Activated naive CD4-positive, alpha-beta T cell treated with anti-CD3 and anti-CD28 coated beads, Interleukin-2, amount 50 U/mL, for 72 hours (primary cell): ENCODE measurements around the gene SGSM2. TPM values are rescaled to one million over a fixed set of nuclear protein-coding genes. Genes with fewer than 3 reads are reported as not detected.
"Not testable (repeated sequence)": the region's sequence is repeated elsewhere in the genome, so short reads cannot be mapped to it uniquely, and the experiment has no call there.

Source experiments
- ATAC-seq, 2 donors: fragments of 150-1000 bp; cut with Tn5 transposase; 2 replicates each; pipeline ENCODE4 v1.10.0; 2021; ENCODE audit warnings: mild to moderate bottlenecking in 2 of 2, moderate library complexity in 2 of 2
- DNase-seq, 2 donors: peaks; one replicate each; pipeline ENCODE4 v3.0.0; 2021 to 2022; ENCODE audit warnings: low spot score in 2 of 2
- H3K27ac Mint-ChIP-seq, 2 donors: one replicate each; pipeline ENCODE4 v1.8.0; 2022; ENCODE audit warnings: mild to moderate bottlenecking in 2 of 2, mixed read lengths in 2 of 2
- H3K36me3 Mint-ChIP-seq, 2 donors: one replicate each; pipeline ENCODE4 v1.8.0; 2022; ENCODE audit warnings: mixed read lengths in 2 of 2
- H3K9me3 Mint-ChIP-seq, 2 donors: one replicate each; pipeline ENCODE4 v1.8.0; 2022; ENCODE audit warnings: mixed read lengths in 2 of 2
- total RNA-seq, 2 donors: library from RNA; stranded (reverse); gene quantifications; one replicate each; pipeline ENCODE4 v1.2.3, GENCODE V29; 2022

SGSM2 gene, protein sequence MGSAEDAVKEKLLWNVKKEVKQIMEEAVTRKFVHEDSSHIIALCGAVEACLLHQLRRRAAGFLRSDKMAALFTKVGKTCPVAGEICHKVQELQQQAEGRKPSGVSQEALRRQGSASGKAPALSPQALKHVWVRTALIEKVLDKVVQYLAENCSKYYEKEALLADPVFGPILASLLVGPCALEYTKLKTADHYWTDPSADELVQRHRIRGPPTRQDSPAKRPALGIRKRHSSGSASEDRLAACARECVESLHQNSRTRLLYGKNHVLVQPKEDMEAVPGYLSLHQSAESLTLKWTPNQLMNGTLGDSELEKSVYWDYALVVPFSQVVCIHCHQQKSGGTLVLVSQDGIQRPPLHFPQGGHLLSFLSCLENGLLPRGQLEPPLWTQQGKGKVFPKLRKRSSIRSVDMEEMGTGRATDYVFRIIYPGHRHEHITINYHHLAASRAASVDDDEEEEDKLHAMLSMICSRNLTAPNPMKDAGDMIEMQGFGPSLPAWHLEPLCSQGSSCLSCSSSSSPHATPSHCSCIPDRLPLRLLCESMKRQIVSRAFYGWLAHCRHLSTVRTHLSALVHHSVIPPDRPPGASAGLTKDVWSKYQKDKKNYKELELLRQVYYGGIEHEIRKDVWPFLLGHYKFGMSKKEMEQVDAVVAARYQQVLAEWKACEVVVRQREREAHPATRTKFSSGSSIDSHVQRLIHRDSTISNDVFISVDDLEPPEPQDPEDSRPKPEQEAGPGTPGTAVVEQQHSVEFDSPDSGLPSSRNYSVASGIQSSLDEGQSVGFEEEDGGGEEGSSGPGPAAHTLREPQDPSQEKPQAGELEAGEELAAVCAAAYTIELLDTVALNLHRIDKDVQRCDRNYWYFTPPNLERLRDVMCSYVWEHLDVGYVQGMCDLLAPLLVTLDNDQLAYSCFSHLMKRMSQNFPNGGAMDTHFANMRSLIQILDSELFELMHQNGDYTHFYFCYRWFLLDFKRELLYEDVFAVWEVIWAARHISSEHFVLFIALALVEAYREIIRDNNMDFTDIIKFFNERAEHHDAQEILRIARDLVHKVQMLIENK
- total RNA-seq, result 10 to 100 TPM; 27.8 to 50.1 TPM

DNA sequence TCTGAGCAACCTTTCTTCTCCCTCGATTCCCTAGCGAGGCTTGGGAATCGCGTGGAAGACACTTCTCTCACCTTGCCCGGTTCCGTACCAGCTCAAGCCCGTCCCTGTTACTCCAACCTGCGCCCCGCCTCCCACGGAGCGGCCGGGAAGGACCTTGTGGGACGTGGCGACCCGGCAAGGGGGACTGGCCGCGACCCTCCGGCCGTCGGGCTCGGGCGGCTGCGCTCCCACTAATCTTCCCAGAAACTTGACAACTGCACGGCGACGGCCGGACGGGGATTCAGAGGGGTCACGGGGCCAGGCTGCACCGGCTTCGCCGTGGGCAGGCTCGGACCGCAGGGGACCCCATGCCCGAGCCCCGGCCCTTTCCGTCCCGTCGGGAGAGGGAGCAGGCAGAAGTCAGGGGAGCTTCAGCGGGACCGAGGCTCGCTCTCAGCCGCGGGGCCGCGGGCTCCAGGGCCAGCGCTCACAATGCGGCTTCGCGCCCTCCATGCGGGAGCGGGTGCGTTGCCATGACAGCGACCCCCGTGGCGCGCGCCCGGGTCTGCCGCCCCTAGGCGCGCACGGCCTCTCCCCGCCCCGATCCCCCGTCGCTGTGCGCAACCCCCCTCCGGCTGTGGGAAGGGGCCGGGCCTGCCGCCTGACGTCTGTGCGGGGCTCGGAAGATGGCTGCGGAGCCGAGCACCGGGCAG lies at the start of gene SGSM2:
TSS of gene SGSM2 (plus strand) at position 650 of the 692 bp plus-strand sequence. CDS start 188 bp downstream, outside the sequence.
- Mint-ChIP-seq H3K36me3 (peaks cover 0 to 5% of the 10 kb centered on the region in 2 donors), H3K9me3 (no peaks in the 10 kb centered on the region), H3K27ac (peak within 1 kb of the TSS; percentile 89 to 100)
- DNase-seq, result peak; percentile 61 to 65
- peak; percentile 44 to 66 for ATAC-seq

DNA sequence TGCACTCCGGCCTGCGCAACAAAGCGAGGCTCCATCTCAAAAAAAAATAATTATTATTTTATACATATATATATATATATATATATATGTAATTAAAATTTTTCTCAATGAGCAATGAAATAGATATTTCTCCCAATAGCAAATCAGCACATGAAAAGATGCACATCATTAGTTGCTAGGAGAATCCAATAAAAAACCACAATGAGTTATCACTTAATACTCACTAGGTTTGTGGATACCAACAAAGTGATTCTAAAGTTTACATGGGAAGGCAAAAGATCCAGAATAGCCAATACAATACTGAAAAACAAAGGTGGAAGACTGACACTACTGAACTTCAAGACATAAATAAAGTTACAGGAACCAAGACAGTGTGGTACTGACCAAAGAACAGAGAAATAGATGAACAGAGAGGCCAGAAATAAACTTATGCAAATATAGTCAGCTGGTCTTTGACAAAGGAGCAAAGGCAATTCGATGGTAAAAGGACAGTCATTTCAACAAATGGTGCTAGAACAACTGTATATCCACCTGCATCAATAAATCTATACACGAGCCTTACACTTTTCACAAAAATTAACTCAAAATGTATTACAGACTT lies 47.3 kb upstream of the SGSM2 start:
- Mint-ChIP-seq H3K27ac (no peak overlapping the region), H3K9me3 (no peaks in the 10 kb centered on the region), H3K36me3 (peaks cover 20 to 23% of the 10 kb centered on the region in 2 donors)
- DNase-seq (no peak), ATAC-seq (no peak)

DNA sequence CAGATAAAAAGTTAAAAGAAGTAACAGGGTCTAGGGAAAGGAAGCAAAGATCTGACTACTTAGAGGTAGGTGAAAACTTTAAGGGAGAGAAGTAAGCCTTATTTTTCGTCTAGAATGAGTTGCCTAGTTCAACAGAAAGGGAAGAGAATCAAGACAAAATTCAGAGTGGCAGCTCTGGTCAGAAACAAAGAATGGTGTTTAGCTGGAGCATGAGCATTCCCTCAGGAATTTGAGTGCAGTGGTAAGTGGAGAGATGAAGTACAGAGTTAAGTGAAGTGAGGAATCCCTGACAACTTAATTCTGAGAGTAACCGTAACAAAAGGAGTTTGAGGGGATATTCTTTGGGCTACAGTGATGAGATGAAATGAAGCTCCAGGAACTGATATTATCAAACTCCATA lies 45.2 kb upstream of the SGSM2 start:
- H3K36me3 Mint-ChIP-seq, result peaks cover 32 to 39% of the 10 kb centered on the region in 2 donors

DNA sequence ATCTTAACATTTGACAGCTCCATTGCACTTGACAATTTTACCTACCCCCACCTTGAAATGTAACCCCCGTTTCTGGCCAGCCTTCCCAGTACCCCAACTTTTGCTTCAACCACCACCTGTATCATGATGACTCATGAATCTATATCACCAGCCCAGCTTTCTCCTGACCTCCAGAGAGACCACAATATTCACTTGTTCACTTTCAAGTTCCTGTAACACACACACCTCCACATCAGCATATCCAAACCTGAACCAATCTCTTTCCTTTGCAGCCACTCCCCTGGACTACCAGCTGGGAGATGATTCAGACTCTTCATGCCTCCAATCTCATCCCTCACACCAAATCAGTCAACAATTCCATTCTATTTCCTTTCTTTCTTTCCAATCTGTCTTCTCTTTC lies 41.7 kb upstream of the SGSM2 start:
- Mint-ChIP-seq H3K36me3 (peaks cover 29 to 47% of the 10 kb centered on the region in 2 donors), H3K27ac (peak overlapping the region; percentile 32 to 40), H3K9me3 (no peaks in the 10 kb centered on the region)
- ATAC-seq (peak; percentile 95 to 96), DNase-seq (no peak)

More for the DNA sequence above, 45.2 kb upstream of the SGSM2 start:
- DNase-seq (no peak), ATAC-seq (no peak)
- Mint-ChIP-seq H3K27ac (peak overlapping the region in 1 of 2 donors; percentile 63), H3K9me3 (no peaks in the 10 kb centered on the region)

DNA sequence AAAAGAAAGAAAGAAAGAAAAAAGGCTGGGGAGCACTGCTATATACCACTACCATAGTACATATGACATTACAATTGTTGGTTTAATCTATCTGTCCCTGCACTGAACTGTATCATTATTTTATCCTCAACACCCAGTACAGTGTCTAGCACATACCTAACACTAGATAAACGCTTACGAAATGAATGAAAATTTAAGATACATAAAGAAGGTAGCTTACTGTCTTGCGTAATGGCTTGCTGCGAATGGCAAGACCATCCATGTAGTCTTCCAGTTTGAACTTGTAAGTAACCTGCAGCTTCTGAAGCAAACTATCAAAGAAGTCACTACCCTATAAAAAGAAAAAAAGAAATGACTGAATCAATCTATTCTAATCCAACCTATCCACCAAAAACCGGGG lies 40.3 kb upstream of the SGSM2 start:
- H3K36me3 Mint-ChIP-seq, result peaks cover 24 to 45% of the 10 kb centered on the region in 2 donors
- DNase-seq, result no peak
- peak overlapping the region in 1 of 2 donors; percentile 13 for H3K27ac Mint-ChIP-seq
- no peaks in the 10 kb centered on the region for H3K9me3 Mint-ChIP-seq
- ATAC-seq, result no peak

DNA sequence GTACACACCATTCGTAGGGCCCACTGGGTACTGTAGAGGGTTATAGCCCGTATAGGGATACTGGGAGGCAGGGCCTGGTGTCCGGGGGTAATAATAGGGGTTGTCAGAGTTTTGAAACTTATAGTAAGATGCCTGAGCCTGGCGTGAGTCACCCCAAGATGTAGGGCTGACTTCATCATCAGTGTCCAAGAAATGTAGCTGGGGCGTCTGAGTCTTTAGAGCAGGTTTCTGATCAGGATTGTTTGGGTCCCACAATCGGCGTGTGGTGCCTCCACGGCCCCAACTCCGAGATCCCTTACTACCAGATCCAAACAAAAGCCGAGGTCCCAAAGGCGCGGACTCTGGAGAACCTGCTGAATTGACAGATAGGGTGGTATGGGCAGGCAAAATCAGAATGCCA lies 38.2 kb upstream of the SGSM2 start:
- ATAC-seq, result no peak
- no peak overlapping the region for H3K27ac Mint-ChIP-seq
- H3K9me3 Mint-ChIP-seq, result no peaks in the 10 kb centered on the region
- peaks cover 24 to 41% of the 10 kb centered on the region in 2 donors for H3K36me3 Mint-ChIP-seq
- no peak for DNase-seq

DNA sequence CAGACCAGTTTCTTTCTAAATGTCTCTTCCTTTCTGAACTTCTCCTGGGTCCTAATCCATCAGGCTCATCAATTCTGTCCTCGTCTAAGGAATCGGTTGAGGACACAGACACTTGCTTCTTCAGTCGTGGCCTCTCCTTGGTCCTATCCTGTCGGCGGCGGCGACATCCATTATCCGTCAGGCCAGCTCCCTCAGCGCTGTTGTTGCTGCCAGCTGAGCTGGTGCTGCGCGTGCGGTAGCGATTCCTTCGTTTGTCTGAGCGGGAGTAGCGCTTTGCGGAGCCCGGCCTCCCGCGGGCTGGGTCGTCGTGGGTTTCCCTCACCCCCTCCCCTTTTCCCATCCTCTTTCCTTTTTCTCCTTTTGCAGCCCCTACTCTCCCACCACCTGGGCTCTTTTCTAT lies 37.5 kb upstream of the SGSM2 start:
- Mint-ChIP-seq H3K36me3 (peaks cover 25 to 37% of the 10 kb centered on the region in 2 donors), H3K27ac (peak overlapping the region in 1 of 2 donors; percentile 86), H3K9me3 (no peaks in the 10 kb centered on the region)
- DNase-seq (no peak), ATAC-seq (no peak)

DNA sequence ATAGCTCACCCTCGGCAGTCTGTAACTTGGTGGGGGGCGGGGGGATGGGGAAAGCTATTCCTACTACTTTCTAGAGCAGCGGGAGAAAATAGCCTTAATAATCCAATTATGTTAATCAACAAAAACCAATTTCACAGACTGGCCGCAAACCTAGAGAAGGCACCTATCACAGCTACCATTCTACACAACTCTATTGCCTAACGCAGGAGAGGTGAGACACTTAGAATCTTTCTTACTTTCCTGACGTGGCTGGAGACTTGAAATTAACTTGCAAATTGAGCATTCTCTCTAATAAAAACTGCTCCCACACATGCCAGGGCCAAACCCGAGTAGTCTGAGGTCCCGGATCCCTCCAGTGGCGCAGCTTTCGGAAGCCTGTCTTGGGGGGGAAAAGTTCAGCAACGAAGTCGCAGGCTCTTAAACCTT lies 34.5 kb upstream of the SGSM2 start:
- Mint-ChIP-seq H3K36me3 (peaks cover 13 to 31% of the 10 kb centered on the region in 2 donors), H3K27ac (peak overlapping the region in 1 of 2 donors; percentile 71), H3K9me3 (no peaks in the 10 kb centered on the region)
- ATAC-seq (no peak), DNase-seq (peak in 1 of 2 donors; percentile 18)

DNA sequence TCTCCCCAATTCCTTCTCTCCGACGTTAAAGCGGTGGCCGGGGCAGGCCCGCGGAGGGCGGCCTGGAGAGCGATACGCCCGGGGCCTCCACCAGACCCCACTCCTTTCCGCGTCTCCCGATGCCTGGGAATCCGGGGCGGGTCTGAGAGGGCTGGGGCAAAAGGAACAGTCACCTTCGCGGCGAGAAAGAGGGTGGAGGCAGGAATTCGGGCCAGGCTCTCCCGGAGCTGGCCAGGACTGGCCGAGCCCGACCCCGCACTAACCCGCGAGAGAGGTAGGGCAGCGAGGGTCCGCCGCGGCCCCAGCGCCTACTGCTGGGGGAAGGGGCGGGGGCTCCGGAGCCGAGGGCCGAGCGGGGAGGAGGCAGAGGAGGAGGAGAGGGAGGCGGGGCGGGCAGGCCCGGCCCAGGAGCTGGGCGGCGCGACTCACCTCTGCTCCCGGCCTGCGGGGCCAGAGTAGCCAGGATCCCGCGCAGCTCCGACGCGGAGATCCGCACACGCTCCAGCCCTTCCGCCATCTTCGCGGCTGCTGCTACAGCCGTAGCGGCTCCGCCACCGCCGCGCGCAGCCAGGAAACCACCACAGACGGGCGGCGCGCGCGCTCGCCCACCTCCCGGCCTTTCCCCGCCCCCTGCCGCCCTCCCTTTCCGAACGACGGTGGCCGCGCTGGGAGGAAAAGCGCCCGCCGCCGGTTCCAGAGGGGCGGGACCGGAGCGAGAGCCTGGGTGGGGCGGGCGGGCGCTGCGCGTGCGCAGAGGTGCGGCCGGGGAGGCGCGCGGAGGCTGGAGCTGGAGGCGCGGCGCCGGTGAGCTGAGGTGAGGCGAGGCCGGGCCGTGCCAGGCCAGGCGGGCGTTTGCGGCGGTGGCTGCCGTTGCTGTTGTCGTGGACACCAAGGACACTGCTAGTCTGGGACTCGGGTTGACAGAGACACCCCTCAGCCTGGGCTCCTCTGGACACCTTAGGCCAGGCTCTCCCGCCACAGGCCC lies 33.8 kb upstream of the SGSM2 start, which contains the start of the genes SMG6 and SRR:
TSS of gene SMG6 (minus strand) at position 582 of the 985 bp plus-strand sequence. CDS start at position 517, 65 bp downstream.
TSS of gene SRR (plus strand) at position 747 of the 985 bp plus-strand sequence. CDS start 11,611 bp downstream, outside the sequence.
- no peaks in the 10 kb centered on the region for H3K9me3 Mint-ChIP-seq
- H3K27ac Mint-ChIP-seq, result peak within 1 kb of the TSS; percentile 65 to 71
- ATAC-seq, result peak; percentile 87 to 88
- DNase-seq, result peak; percentile 91 to 92
- H3K36me3 Mint-ChIP-seq, result peaks cover 13 to 31% of the 10 kb centered on the region in 2 donors

DNA sequence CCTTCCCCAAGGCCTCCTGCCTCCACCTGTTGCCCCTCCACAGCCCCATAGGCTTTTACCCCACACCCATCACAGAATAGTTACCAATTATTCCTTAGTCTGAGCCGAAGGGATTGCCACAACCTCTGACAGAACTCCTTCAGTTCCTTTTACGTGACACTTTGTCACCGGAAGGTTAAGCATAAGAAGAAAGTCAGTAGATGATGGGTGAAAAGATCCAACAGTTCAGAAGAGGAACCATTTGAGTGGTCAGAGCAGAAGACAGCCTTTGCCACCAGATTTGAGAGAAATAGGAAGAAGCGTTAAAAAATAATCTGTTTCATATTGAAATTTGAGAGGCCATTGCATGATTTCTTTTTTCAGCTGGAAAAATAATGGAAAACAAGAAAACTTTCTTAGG lies 32.4 kb upstream of the SGSM2 start:
- ATAC-seq (no peak), DNase-seq (no peak)
- peak overlapping the region in 1 of 2 donors; percentile 52 for H3K27ac Mint-ChIP-seq
- no peaks in the 10 kb centered on the region for H3K9me3 Mint-ChIP-seq
- H3K36me3 Mint-ChIP-seq, result peaks cover 13 to 28% of the 10 kb centered on the region in 2 donors

DNA sequence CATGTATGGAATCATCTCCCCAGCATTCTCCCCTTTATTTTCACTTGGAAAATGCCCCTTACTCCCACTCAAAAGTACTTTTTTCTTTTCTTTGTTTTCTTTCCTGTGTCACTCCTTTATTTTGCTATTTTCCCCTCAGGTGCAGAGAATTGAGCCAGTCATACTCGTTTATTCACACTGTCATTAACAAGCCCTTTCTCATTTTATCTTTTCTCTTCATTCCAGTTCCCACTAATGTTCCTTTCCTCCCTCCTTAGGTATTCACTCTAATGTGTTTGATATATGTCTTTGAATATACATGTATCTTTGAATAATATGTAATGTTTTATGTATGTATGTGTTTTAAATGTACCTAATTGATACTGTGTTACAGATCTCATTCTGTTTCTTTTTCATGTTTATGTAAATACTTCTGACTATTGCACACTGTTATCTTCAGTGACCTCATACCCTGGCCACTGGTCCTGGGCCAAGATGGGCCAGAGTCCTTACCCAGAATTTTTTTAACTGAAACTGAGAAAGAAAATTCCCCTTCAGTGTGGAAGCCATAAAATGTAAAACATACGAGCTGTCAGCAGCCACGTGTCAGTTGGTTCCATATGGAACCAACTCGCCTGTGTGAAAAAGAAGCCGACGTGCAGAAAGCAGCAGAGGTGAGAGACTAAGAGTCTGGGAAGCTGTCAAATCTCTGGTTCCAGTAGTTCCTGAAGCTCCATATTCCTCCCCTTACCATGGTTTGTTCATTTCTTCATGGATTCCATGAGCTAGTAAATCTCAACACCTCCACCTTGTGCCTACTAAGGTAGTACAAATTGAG lies 27.8 kb upstream of the SGSM2 start:
- H3K27ac Mint-ChIP-seq, result peak overlapping the region in 1 of 2 donors; percentile 0
- ATAC-seq (no peak), DNase-seq (no peak)
- H3K9me3 Mint-ChIP-seq, result no peaks in the 10 kb centered on the region
- peaks cover 7 to 20% of the 10 kb centered on the region in 2 donors for H3K36me3 Mint-ChIP-seq

DNA sequence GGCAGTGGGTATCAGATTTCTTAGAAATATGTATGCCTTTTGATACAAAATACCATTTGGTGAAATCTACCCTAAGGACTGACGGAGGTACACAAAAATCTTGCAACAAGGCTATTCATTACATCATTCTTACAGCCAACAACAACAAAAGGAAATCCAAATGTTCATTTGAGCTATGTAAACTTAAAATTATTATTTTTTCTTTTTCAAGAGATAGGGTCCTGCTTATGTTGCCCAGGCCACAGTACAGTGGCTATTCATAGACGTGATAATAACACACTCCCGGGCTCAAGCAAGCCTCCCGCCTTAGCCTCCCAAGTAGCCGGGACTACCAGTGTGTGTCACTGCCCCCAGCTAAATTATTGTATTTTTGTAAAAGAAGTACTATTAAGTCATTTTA lies 24.6 kb upstream of the SGSM2 start:
- no peaks in the 10 kb centered on the region for H3K36me3 Mint-ChIP-seq
- DNase-seq, result no peak
- ATAC-seq, result no peak
- no peaks in the 10 kb centered on the region for H3K9me3 Mint-ChIP-seq
- no peak overlapping the region for H3K27ac Mint-ChIP-seq

DNA sequence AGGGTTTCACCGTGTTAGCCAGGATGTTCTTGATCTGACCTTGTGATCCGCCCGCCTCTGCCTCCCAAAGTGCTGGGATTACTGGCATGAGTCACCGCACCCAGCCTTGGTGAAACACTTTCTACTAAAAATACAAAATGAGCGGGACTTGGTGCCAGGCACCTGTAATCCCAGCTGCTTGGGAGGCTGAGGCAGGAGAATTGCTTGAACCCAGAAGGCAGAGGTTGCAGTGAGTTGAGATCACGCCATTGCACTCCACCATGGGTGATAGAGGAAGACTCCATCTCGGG lies 20.4 kb upstream of the SGSM2 start:
- H3K9me3 Mint-ChIP-seq, ATAC-seq, H3K36me3 Mint-ChIP-seq, DNase-seq: not testable (repeated sequence)
- H3K27ac Mint-ChIP-seq, result peak overlapping the region in 1 of 2 donors; percentile 44

DNA sequence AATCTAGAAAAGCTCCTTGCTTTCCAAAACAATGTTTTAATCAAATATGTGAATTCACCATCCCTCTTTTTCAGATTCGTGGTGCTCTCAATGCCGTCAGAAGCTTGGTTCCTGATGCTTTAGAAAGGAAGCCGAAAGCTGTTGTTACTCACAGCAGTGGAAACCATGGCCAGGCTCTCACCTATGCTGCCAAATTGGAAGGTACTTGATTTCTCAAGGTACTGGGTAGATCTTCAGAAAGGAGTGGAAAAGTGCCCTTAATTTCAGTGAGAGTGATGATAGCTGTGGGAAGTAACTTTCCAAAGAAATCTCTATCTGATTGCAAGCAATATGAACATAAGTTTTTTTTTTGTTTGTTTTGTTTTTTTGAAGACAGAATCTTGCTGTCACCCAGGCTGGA lies 19.5 kb upstream of the SGSM2 start:
- H3K27ac Mint-ChIP-seq, result no peak overlapping the region
- DNase-seq, result no peak
- peaks cover 1 to 10% of the 10 kb centered on the region in 2 donors for H3K36me3 Mint-ChIP-seq
- ATAC-seq, result no peak
- no peaks in the 10 kb centered on the region for H3K9me3 Mint-ChIP-seq
